ENCODE results near the gene ZNF43.
"Not testable (repeated sequence)": the region's sequence is repeated elsewhere in the genome, so short reads cannot be mapped to it uniquely, and the experiment has no call there.

Gene ZNF43

GRCh38 chr19:21835810-21836444 is at the start of gene ZNF43:
Gene ZNF43, minus strand, starts transcription at chr19:21836182. Its CDS starts 144 bp downstream, at chr19:21836038.
- peak; percentile 90 to 93 (median 92) for DNase-seq

- not testable (repeated sequence) for DNase-seq
Observed at GRCh38 chr19:21885516-21885915, 49.5 kb upstream of the ZNF43 start.

- not testable (repeated sequence) for DNase-seq
Observed at GRCh38 chr19:21884786-21885185, 48.8 kb upstream of the ZNF43 start.

GRCh38 chr19:21883516-21883915 is 47.5 kb upstream of the ZNF43 start:
- no peak for DNase-seq

GRCh38 chr19:21880761-21881160 is 44.8 kb upstream of the ZNF43 start:
- not testable (repeated sequence) for DNase-seq

GRCh38 chr19:21878646-21879045 is 42.7 kb upstream of the ZNF43 start:
- no peak for DNase-seq

GRCh38 chr19:21877976-21878375 is 42.0 kb upstream of the ZNF43 start:
- DNase-seq: no peak

- DNase-seq: not testable (repeated sequence)
Observed at GRCh38 chr19:21876608-21877007, 40.6 kb upstream of the ZNF43 start.

GRCh38 chr19:21856773-21857514 is 21.0 kb upstream of the ZNF43 start:
- DNase-seq: no peak

- peak; percentile 97 to 98 (median 97) for DNase-seq
Observed at GRCh38 chr19:21851596-21852345, 15.8 kb upstream of the ZNF43 start.

- no peak for DNase-seq
Observed at GRCh38 chr19:21850656-21851255, 14.8 kb upstream of the ZNF43 start.

GRCh38 chr19:21848706-21849105 is 12.7 kb upstream of the ZNF43 start:
- no peak for DNase-seq

- no peak for DNase-seq
Observed at GRCh38 chr19:21843081-21843480, 7.1 kb upstream of the ZNF43 start.

GRCh38 chr19:21841488-21842097 is 5.6 kb upstream of the ZNF43 start:
- DNase-seq: no peak

GRCh38 chr19:21841081-21841480 is 5.1 kb upstream of the ZNF43 start:
- DNase-seq: no peak

GRCh38 chr19:21839976-21840375 is 4.0 kb upstream of the ZNF43 start:
- no peak for DNase-seq

GRCh38 chr19:21838646-21839045 is 2.7 kb upstream of the ZNF43 start:
- no peak for DNase-seq

GRCh38 chr19:21835429-21835809 is 563 bp downstream of the ZNF43 start:
- no peak for DNase-seq

GRCh38 chr19:21833733-21834132 is 2.2 kb downstream of the ZNF43 start:
- no peak for DNase-seq

GRCh38 chr19:21824679-21825078 is 11.3 kb downstream of the ZNF43 start:
- no peak for DNase-seq

- no peak for DNase-seq
Observed at GRCh38 chr19:21823224-21823623, 12.8 kb downstream of the ZNF43 start.

GRCh38 chr19:21812448-21812847 is 23.5 kb downstream of the ZNF43 start:
- DNase-seq: no peak
